HG02884 (cell line): ENCODE data around the gene FAM3C.

Experiments used
- ATAC-seq: cut with Tn5 transposase; IDR thresholded peaks from one replicate; pipeline ENCODE4 v1.9.1; 2021; ENCODE audit warnings: mild to moderate bottlenecking, moderate library complexity; ENCODE audit not compliant: unreplicated experiment

FAM3C gene

GRCh38 chr7:121303422-121304101 is 92.5 kb downstream of the FAM3C start:
- no peak for ATAC-seq

DNA sequence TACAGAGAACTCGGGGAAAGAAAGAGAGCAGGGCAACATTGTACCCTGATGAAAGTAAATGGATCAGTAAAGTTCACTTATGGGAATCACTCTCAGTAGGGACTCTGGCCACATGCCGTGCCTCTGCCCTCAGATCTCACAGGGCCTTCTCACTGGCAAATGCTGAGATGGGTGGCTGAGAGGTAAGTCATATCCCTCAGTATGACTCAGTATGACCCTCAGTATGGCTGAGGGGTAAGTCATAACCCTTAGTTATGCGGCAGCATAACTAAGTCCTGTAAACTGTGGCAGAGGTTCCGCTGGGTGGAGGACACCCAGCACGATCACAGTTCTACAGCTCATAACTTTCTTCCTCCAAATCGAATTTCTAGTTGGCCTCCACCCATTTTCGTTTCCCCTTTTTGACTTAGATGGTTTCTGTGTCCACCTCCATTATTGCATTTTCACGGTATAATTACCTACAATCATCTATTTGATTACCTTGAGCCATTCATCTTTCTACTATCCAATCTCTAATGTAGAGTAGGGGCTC is 93.8 kb downstream of the FAM3C start:
- ATAC-seq, result peak; percentile 96

DNA sequence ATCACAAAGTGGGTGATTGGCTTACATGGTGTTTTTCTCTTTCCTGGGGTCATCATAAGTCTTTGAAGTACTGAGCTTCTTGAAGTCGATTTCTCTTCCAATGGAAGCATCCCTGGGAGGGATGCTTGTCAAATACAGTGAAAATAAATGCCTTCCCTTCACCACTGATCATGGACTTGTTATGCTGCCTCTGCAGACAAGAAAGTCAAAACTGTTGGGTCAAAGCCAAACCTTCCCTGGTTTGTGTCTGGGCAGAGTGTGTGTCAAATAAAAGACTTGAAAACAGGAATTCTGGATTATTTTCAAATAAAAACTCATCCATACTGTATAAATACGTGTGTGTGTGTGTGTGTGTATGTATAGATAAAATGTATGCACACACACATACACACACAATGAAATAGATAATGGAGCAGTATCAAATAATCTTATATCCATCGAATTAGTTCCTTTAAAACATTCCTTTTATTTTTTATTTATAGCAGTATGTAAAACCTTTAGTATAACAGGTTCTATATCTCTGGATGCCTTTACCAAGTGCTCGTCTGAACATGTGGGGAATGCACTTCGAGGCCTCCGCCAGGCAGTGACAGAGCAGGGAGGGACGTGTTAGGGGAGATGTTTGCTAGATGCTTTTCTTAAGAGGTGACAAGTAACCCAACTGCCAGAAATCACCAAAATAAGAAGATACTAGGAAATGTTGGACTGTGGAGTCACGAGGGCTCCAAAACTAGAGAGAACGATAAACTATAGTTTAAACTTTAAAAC is 94.5 kb downstream of the FAM3C start:
- ATAC-seq, result no peak

DNA sequence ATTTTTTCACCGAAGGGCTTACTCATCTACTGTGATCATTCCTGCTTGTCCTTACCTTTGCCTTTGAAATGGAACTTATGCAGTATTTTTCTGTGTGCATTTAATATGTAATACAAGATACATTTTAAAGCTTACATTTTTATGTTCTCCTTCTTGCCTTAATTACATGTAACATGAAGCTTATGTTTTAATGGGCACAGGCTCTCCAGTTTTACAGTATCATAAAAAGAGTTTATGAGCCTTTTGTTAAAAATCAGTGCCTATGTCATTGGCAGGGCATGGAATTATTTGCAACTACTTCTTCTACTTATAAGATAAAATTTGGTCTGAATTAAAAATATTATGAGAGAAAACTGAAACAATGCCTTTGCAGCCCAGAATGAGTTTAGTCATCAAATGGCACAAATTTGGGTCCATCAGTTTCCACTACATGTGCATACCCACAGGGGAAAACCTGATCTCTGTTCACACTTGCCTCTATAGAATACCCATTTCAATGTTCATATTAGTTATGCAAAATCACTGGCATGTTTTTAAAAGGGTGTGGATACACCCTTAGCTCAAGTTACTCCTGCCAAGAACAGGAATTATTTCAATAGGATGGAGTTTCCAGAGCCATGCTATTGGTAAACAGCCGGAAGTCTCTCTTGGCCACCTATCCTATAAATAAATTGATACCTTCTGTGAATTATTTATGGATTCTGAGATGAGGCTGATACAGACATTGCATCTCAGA is 95.3 kb downstream of the FAM3C start:
- ATAC-seq, result no peak
